Neural progenitor cell (in vitro differentiated cells): ENCODE results near the gene IQCN.

Source experiments
- CTCF ChIP-seq: fragments of 200-600 bp; sonication (generic); IDR thresholded peaks from 2 replicates; pipeline ENCODE4 v1.5.1; 2017; ENCODE audit warnings: antibody characterized with exemption, mild to moderate bottlenecking
- EZH2 ChIP-seq: fragments of 200-600 bp; sonication (generic); IDR thresholded peaks from 2 replicates; pipeline ENCODE4 v1.6.1; 2017; ENCODE audit warnings: antibody characterized with exemption, mild to moderate bottlenecking, moderate library complexity

DNA sequence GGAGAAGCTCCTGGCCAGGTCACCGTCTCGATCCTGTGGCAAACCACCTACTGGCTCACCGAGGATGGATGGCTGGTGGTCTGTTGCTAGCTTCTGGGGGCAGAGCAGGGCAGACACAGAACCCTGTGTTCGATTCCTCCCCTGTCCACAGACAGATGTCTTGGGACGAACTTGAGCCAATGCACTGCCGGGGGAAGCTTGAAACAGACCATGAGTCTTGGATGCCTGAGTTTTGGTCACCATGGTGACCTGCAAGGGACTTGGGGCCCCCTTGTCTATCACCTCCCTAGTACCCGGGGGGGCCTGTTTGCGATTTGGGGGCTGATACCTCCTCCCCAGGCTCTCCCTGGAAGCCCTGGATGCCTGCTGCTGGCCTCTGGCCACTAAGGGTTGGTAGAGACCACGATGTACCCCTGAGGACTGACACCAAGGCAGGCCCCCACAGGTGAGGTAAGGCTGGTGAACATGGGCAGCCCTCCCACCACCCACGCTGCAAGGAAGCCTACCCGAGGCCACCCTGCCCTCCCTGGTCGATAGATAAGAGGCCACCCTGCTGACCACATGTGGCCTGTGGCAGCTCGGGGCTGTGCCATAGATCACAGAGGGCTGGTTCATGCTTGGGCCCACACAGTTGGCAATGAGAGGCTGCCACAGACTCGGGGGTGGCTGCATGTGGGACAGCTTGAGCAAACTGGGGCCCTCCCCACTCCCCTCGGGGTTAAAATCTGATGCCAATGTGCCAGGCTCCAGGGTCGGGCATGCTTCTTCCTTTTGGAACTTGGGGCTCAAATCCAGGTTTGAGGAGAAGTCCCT lies 10.7 kb downstream of the IQCN start:
- TF ChIP-seq CTCF (no peak), EZH2 (no peak)
